Measurements from ENCODE around the gene GAB1. TPM values are rescaled to one million over a fixed set of nuclear protein-coding genes. Genes with fewer than 3 reads are reported as not detected.
A peak's percentile ranks its signal among the peaks of the same experiment; 100 is the strongest.

The GAB1 gene
- total RNA-seq, 1 experiment from 2014 or later, result 15.3 TPM

DNA sequence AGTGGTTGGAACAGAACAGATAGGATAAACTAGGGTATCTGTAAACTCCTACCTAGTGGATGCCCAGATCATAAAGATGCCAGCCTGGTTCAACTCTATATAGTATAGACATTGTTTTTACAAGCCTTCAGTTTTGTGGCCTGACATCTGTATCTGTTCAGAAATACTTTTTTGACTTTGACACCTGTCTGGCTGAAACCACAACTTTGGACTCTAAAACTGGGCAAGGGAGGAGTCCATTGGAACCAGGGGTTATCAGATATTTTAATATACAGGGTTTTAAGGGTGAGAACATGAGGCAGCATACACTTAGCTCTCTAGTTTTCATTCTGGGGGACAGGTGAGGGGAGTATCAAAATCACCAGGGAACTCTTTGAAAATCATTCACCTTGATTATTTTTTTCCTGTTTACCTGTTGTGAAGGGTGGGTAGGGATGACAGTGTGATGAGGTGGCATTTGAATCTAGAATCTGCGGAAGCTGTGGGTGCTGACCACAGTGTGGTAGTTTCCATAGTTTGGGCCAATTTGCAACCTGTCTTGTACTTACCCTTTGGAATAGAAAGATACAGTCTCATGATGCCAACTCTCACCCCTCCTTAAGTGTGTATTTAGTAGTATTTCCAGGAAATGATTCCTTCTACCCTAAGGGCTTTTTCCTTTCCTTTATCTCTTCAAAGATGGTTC, 20.6 kb downstream of the GAB1 start:
- peaks cover 8% of the 10 kb centered on the region; the same call in 1 of the 2 replicates for H3K4me1 ChIP-seq (ENCODE audit: insufficient read depth, low read length)
- no peaks in the 10 kb centered on the region for H3K9me3 ChIP-seq (ENCODE audit: control insufficient read depth, low read depth, low read length)
- H3K23me2 ChIP-seq (ENCODE audit: insufficient read length, low read depth, low read length, poor library complexity, severe bottlenecking), result no peaks in the 10 kb centered on the region

More for the DNA sequence above, 20.6 kb downstream of the GAB1 start:
- Histone ChIP-seq H4K8ac (replicated peaks; ENCODE audit: insufficient read length, low read depth, low read length) (no peak overlapping the region), H3K4me2 (ENCODE audit: insufficient read depth, insufficient read length, low read length) (no peak overlapping the region), H3K14ac (ENCODE audit: insufficient read depth, low read length) (no peak overlapping the region), H3K56ac (ENCODE audit: insufficient read length, low read depth, low read length) (no peak overlapping the region), H2BK5ac (ENCODE audit: insufficient read length, low read length) (no peak overlapping the region), H2BK120ac (ENCODE audit: low read depth, low read length, poor library complexity, severe bottlenecking) (no peak overlapping the region), H3K79me1 (ENCODE audit: insufficient read depth, low read depth, low read length, poor library complexity, severe bottlenecking) (no peaks in the 10 kb centered on the region), H3T11ph (ENCODE audit: low read length) (no peak overlapping the region), H3K27me3 (ENCODE audit: insufficient read depth, low read length) (no peaks in the 10 kb centered on the region), H4K5ac (ENCODE audit: insufficient read length, low read depth, low read length) (no peak overlapping the region), H3K79me2 (ENCODE audit: insufficient read depth, low read length) (0 out of 2 replicates have a peak, but pooled peaks cover 1% of the 10 kb centered on the region), H3K18ac (ENCODE audit: insufficient read length, low read depth, low read length) (no peak overlapping the region), H3K4ac (ENCODE audit: low read depth, low read length) (no peak overlapping the region), H2AFZ (ENCODE audit: low read length) (no peak overlapping the region), H2BK20ac (ENCODE audit: low read depth, low read length, poor library complexity, severe bottlenecking) (no peak overlapping the region), H2BK12ac (ENCODE audit: insufficient read length, low read depth, low read length) (no peak overlapping the region), H4K20me1 (ENCODE audit: control insufficient read depth, insufficient read depth, insufficient read length) (no peaks in the 10 kb centered on the region), H4K91ac (ENCODE audit: insufficient read length, low read depth, low read length) (no peak overlapping the region), H3K9ac (ENCODE audit: extremely low read depth, insufficient read length, low read length) (no peak overlapping the region), H2BK15ac (ENCODE audit: low read depth, low read length) (no peak overlapping the region), H3K23ac (ENCODE audit: insufficient read length, low read depth, low read length) (no peak overlapping the region), H2AK5ac (ENCODE audit: insufficient read length, low read length) (no peak overlapping the region), H3K27ac (ENCODE audit: insufficient read length, low read depth, low read length) (no peak overlapping the region)
- H3K9me3 Mint-ChIP-seq, result no peaks in the 10 kb centered on the region
- no peaks in the 10 kb centered on the region for H3K27me3 Mint-ChIP-seq (ENCODE audit: low read depth)
- no peak overlapping the region for H3K4me3 Mint-ChIP-seq
- no CpG with 5 or more reads among the region's 1 CpG for WGBS (ENCODE audit: extremely low coverage, insufficient read length, low lambda C conversion rate)
- H3K27ac Mint-ChIP-seq, result peak overlapping the region; percentile 44 to 95 (median 76); a peak in 6 of 7 replicates
- no peaks in the 10 kb centered on the region for H3K36me3 Mint-ChIP-seq (ENCODE audit: insufficient read depth in 1 of 3, low read depth in 3 of 3)
- DNase-seq, result no peak
- TF ChIP-seq, protein P1, sequence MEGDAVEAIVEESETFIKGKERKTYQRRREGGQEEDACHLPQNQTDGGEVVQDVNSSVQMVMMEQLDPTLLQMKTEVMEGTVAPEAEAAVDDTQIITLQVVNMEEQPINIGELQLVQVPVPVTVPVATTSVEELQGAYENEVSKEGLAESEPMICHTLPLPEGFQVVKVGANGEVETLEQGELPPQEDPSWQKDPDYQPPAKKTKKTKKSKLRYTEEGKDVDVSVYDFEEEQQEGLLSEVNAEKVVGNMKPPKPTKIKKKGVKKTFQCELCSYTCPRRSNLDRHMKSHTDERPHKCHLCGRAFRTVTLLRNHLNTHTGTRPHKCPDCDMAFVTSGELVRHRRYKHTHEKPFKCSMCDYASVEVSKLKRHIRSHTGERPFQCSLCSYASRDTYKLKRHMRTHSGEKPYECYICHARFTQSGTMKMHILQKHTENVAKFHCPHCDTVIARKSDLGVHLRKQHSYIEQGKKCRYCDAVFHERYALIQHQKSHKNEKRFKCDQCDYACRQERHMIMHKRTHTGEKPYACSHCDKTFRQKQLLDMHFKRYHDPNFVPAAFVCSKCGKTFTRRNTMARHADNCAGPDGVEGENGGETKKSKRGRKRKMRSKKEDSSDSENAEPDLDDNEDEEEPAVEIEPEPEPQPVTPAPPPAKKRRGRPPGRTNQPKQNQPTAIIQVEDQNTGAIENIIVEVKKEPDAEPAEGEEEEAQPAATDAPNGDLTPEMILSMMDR (conservative IDR thresholded peaks at IDR 0.05), result no peak
- H3K4me1 Mint-ChIP-seq, result peaks cover 74 to 75% of the 10 kb centered on the region in 2 experiments
